D341Med (cell line): ENCODE measurements around the gene TOMM5.

Experiments used
- DNase-seq: peaks from one replicate; pipeline ENCODE4 v3.0.0; 2012; ENCODE audit warnings: low spot score

The TOMM5 gene

DNA sequence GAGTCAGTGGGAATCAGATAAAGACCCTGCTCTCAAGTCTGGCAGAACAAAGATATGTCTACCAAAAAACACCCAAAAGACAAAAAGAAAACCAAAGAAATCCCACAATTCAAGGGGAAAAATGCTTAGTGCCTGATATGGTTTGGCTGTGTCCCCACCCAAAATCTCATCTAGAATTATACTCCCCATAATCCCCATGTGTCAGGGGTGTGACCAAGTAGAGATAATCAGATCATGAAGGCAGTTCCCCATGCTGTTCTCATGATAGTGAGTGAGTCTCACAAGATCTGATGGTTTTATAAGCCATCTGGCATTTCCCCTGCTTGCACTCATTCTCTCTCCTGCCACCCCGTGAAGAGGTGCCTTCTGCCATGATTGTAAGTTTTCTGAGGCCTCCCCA lies 29.6 kb downstream of the TOMM5 start:
- DNase-seq = peak; percentile 43

DNA sequence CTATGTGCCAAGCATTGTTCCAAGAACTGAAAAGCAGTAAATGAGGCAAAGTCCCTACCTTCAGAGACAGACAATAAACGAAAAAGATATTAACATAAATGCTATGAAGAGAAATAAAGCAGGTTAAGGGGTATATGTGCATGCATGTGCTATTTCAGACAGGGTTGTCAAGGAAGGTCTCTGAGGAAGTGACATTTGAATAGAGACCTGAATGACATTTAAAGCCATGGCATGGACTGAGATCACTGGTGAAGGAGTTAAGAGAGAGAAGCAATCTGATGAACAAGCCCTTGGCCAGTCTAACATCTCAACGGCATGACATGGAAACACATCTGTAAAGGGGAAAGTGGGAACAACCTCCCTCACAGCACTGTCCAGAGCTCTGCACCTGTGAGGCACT lies 30.7 kb downstream of the TOMM5 start:
- no peak for DNase-seq

DNA sequence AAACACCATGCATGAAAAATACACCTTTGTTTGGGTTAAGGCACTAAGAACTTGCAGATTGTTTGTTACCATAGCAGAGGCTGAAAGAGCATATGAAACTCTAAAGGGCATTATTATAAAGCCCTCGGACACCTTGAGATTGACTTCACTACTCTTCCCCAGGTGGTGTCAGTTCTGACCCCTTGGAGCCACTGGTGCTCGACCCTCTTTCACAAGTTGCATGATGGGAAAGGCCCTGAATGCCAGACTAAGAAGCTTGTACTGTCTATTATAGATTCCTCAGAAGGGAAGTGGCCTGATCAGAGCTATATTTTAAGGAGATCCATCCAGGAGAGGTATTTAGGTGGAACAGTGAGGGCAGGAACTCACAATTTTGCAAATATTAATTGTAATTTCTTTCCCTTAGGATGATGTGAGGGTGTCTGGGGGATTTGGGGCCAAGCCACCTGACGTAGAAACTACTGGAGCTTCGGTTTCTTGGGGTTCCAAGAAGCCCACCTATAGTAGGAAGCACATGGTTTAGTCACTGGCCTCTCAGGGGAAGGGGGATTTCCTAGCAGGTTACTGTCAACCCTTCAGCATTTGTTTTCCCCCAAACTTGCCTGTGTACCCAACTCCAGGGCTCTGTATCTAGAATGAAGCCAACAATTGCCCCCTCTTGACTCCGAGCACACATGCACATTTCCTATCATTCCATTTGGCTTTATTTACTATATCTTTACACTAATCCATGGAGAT lies 32.4 kb downstream of the TOMM5 start:
- no peak for DNase-seq

DNA sequence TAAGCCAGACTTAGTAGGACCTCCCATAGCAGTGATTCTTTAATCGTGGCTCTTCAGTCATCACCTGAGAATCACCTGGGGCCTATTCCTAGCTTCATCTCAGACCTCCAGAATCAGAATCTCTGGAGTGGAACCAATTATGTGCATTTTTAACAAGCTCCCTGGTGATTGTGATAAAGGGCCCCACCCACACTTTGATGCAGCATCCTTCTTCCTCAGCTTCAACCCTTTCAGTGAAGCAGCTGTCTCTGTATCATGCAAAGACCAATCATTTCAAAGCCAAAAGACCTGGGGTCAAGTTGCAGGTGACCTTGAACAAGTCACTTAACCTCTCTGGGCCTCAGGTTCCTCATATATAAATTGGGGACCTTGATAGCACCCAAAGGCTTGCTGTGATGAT lies 33.3 kb downstream of the TOMM5 start:
- no peak for DNase-seq

DNA sequence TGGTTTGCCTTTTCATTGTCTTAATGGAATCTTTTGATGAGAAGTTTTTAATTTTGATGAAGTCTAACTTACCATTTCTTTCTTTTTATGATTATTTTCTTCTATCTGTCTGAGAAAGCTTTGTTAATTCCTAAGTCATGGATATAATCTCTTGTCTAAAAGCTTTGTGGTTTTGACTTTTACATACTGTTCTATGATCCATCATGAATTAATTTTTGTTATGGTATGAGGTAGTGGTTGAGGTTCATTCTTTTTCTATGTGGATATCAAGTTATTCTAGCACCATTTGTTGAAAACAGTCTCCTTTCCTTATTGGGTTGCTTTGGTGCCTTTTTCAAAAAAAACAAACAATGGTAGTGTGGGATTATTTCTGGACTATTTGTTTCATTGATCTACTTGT lies 36.6 kb downstream of the TOMM5 start:
- no peak for DNase-seq

DNA sequence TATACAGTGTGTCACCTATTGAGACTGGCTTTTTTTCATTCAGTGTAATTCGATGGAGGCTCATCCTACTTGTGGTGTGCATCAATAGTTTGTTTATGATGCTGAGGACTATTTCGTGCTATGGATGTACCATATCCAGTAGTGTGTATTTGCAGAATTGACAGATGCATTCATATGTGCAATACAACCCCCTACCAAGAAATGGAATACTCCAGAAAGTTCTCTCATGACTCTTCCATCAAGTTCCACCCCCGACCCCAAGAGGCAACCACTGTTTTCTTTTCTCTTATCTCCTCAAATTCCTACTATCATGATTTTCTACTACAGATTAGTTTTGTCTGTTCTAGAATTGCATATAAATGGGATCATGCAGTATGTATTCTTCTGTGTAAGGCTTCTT lies 38.1 kb downstream of the TOMM5 start:
- DNase-seq = no peak

DNA sequence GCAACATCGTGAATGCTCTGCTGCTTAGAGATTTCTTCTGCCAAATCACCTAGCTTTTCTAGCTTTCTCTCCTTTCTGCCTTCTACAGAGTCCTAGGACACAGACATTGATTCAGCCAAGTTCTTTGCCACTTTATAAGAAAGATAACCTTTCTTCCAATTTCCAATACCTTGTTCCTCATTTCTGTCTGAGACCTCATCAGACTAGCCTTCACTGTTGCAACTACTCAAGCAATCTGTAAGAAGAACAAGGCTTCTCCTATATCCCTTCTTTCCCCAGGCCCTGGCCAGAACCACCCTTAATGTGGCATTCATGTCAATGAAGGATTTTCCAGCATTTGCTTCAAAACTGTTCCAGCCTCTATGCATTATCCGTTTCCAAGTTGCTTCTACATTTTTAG lies 40.5 kb downstream of the TOMM5 start:
- no peak for DNase-seq

DNA sequence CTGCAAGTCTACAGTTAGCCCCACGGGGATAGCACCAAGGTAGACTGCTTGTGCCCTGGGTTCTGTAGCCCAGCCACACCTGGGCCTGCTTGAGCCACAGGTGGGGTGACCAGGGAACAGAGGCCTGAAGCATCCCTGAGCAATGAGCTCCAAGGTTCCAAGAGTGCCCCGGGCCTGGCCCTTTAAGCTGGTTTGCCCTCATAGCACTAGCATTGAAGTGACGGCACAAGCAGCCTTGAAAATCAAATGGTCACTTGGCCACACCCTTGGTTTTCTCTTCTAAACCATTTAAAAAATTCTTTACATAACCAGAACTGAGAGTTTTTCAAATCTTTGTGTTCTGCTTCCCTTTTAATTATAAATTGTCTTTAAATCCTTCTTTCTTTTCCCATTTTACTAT lies 40.9 kb downstream of the TOMM5 start:
- DNase-seq = no peak

DNA sequence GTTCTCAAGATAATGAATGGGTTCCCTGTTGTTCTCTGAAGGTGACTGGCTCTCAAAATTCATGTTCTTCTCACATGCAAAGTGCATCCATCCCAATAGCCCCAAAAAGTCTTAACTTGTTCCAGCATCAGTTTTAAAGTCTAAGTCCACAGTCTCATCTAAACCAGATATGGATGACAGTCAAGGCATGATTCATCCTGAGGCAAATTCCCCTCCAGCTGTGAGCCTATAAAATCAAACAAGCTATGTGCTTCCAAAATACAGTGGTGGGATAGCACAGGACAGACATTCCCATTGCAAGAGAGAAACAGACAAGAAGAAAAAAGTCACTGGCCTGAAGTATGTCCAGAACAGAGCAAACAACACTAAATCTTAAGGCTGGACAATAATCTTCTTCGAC lies 41.6 kb downstream of the TOMM5 start:
- no peak for DNase-seq

DNA sequence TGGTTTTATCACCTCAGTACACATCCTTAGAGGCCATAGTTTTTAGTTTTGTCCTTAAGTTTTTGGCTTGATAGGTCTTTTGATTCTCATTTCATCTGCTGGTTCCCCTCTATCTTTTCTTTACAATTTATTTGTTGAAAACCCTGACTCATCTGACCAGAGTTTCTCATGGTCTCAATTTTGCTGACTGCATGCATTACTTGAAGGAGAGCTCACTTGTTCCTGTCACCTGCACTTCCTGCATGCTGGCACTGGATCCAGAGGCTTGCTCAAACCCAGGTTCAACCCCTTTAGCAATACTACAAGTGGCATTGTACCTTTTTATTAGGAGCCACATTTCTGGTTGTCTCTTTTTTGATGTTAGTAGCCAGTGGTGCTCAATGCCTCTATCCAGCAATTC lies 42.9 kb downstream of the TOMM5 start:
- no peak for DNase-seq

DNA sequence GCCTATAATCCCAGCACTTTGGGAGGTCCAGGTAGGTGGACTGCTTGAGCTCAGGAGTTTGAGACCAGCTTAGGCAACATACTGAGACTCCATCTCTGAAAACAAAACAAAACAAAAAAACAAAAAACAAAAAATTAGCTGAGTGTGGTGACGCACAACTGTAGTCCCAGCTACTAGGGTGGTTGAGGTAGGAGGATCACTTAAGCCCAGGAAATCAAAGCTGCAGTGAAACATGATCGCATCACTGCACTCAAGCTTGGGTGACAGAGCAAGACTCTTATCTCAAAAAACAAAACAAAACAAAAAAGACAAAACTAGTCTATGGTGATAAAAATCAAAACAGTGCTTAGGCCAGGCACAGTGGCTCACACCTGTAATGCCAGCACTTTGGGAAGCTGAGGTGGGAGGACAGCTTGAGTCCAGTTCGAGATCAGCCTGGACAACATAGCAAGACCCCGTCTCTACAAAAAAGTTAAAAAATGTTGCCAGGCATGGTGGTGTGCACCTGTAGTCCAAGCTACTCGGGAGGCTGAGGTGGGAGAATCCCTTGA lies 45.0 kb downstream of the TOMM5 start:
- DNase-seq = no peak

DNA sequence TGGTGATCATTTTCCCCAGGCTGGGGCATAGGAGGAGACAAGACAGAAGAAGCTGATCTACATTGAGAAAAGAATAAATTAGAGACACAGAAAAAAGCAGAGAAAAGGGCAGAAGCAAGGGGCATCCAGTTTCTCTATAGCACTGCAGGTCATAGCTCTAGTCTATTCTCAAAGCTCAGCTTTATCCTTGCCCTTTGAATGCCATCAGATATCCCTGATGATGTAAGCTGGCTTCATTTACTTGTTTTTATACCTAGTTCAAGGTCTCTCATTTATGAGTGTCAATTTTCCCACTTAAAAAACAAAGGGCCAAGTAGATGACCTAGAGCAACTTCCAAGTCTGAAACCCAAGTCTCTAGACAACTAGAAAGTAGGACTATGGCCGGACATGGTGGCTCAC lies 48.9 kb downstream of the TOMM5 start:
- DNase-seq = no peak

DNA sequence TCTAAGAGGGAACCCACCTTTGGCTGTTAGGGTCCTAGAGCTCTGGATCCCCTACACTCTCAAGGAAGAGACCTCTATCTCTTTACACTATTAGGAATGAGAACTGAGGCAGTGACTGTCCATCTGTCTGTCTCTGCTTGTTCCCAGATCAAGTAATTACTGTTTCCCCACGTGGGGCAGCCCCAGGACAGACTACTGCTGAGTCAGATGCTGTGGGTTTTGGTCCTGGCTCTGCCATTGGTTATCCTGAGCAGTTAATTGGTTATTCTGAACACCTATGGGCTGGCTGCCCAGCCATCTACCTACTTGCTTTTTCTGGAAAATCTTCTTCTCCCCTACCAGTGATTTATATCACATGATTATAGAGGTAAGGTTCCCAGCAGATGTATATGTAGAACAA lies 49.5 kb downstream of the TOMM5 start:
- DNase-seq = no peak

DNA sequence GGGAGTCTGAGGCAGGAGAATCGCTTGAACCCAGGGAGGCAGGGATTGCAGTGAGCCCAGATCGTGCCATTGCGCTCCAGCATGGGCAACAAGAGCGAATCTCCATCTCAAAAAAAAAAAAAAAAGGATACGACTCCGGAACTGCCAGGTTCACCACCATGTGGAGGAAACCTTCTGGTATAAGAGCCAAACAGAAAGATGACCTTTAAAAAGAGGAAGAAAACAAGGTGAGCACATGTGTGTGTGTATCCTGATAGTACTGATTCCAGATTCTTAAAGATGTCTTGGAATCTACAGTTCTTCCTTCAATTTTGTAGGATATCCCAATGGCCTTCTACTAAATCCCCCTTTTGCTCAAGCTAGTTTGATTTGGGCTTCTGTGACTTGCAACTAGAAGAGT lies 49.9 kb downstream of the TOMM5 start:
- DNase-seq = no peak

DNA sequence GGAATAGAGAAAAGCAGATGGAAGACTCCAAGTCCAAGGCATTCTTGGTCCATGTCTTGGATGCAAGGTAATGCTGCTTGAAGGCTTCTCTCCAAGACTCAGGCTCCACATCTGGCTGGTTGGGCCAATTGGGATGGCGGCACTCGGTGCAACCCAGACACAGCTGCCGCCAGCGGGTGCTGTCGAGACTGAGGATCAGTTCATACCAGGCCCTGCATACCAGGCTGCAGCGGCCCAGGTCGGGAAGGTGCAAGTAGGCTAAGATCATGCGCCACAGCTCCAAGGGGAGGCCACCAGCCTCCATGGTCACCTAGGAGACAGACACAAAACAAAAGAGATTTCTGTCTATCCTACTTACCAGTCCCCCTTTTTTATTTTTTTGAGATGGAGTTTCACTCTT lies 50.9 kb downstream of the TOMM5 start:
- no peak for DNase-seq

DNA sequence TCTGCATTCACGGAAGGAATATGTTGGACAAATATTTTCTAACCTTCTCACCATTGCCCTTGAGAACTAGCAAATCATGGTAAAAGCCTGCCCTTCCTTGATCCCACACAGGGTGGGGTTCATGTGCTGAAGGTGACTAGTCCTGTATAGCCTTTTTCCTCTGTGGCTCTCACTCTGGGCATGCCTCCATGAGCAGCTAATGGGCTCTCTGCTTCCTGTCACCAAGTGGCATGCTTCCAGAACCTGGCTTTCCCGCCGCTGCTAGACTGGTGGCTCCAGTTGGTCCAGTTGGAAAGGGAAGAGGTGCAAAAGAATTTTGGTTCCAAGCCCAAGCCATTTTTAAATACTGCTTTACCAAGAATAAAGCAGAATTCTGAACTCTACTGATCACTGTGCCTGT lies 51.8 kb downstream of the TOMM5 start:
- DNase-seq = no peak

DNA sequence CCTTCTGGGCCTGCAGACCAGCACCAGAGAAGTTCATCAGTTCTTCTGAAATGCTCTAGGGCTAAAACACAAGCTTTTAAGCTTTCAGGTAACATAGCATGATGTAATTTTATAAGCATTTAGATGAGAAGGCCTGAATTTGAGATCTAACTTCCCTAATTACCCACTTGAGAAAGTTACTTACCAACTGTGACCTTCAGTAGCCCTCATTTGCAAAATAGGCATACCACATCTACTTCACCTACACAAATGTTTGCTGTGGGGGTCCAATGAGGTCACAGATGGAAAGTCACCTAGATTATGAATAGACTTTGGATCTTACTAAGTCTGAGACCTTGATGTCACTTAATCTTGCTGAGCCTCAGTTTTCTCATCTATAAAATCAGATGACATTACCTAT lies 52.8 kb downstream of the TOMM5 start:
- DNase-seq = no peak
